Spinal cord (tissue), 10 donors: ENCODE data around the gene PACRG. TPM values are rescaled to one million over a fixed set of nuclear protein-coding genes. Genes with fewer than 3 reads are reported as not detected.

Experiments used
- DNase-seq, 6 donors: peaks; one replicate each; pipeline versions ENCODE4 v3.0.0 to v3.0.0-alpha.2; 2013 to 2015; ENCODE audit warnings: low spot score in 6 of 6, low read depth in 4 of 6
- H3K27ac ChIP-seq: one replicate; pipeline ENCODE4 v1.5.1; 2013; ENCODE audit warnings: low read depth, low read length, control low read depth
- H3K27me3 ChIP-seq: one replicate; pipeline ENCODE4 v1.6.1; 2013; ENCODE audit warnings: low read length; ENCODE audit not compliant: control insufficient read depth, insufficient read depth
- H3K36me3 ChIP-seq: one replicate; pipeline ENCODE4 v1.6.1; 2013; ENCODE audit warnings: low read length; ENCODE audit not compliant: control insufficient read depth, insufficient read depth
- H3K4me1 ChIP-seq: one replicate; pipeline ENCODE4 v1.6.1; 2013; ENCODE audit warnings: low read length; ENCODE audit not compliant: control insufficient read depth, insufficient read depth
- H3K4me3 ChIP-seq: one replicate; pipeline ENCODE4 v1.5.1; 2013; ENCODE audit warnings: low read depth, low read length, control low read depth
- H3K9me3 ChIP-seq: one replicate; pipeline ENCODE4 v1.6.1; 2013; ENCODE audit warnings: low read length; ENCODE audit not compliant: control insufficient read depth, insufficient read depth
- WGBS: methylation state at CpG from one replicate; pipeline ENCODE4 v1.1.5; 2013; ENCODE audit warnings: missing lambda C conversion rate; ENCODE audit not compliant: insufficient coverage; 5-methylcytosine and 5-hydroxymethylcytosine counted together
- polyA plus RNA-seq, 2 donors: library from polyadenylated mRNA; unstranded; fragments of 120-200 nt; gene quantifications; one replicate each; pipeline ENCODE4 v1.2.1, GENCODE V29; 2013; ENCODE audit not compliant: insufficient read length in 2 of 2
- total RNA-seq, 2 donors: library from RNA; depleted of rRNA in 1 of 2; stranded (reverse); fragments of 120-200 nt in 1 of 2; fragments of >200 nt in 1 of 2; gene quantifications; one replicate each; pipeline versions ENCODE4 v1.2.3 to v1.2.4, GENCODE V29; 2013 to 2014
- donor health status: healthy.

Gene PACRG
- total and polyA plus RNA-seq, 4 donors: 9.5 to 21.2 (median 17.8) TPM

DNA sequence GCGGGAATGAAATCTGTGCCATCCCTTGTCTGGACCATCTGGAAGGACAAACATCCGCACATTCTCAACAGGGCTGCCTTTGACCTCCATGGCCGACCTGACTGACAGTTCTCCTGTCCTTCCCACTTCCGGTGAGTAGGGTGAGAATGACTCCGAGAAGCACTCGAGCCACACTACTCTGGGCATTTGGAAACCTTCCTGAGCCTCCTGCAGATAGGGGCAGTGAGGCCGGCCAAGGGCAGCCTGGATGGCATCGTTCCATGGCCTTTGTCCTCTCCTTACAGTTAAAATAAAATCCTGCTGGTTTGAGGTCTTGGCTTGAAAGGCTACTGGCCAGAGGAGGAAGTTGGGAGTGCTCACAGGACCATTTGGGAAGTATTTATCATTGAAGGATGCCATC is 615.8 kb downstream of the PACRG start:
- Histone ChIP-seq H3K36me3 (no peaks in the 10 kb centered on the region), H3K4me1 (peaks cover 69% of the 10 kb centered on the region), H3K27ac (no peak overlapping the region), H3K4me3 (no peak overlapping the region), H3K9me3 (no peaks in the 10 kb centered on the region), H3K27me3 (no peaks in the 10 kb centered on the region)
- 81% methylated on average over 4 of the region's 8 CpGs for WGBS
- DNase-seq: no peak

DNA sequence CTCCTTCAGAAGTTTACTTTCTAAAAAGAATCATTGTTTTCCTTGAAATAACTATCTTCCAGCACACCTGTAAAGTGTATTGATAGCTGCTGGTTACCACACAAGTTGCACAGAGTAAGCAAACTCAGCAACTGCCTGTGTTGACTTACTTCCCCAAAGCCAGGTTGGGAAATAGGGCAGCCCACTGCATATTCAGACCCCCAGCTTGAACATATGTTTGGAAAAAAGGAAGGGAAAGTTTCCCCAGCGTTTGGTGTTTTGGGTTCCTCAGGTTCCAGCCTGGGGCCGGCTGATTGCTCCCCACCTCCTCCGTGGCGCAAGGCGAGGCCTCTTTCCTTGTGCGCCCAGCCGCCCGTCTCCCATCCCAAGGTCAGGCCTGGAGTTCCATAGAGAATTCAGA is 616.6 kb downstream of the PACRG start:
- no peaks in the 10 kb centered on the region for H3K9me3 ChIP-seq
- H3K27me3 ChIP-seq: no peaks in the 10 kb centered on the region
- no peak for DNase-seq
- H3K36me3 ChIP-seq: no peaks in the 10 kb centered on the region
- no peak overlapping the region for H3K4me3 ChIP-seq
- 95% methylated on average over 8 of the region's 8 CpGs for WGBS
- H3K4me1 ChIP-seq: peaks cover 67% of the 10 kb centered on the region
- no peak overlapping the region for H3K27ac ChIP-seq

DNA sequence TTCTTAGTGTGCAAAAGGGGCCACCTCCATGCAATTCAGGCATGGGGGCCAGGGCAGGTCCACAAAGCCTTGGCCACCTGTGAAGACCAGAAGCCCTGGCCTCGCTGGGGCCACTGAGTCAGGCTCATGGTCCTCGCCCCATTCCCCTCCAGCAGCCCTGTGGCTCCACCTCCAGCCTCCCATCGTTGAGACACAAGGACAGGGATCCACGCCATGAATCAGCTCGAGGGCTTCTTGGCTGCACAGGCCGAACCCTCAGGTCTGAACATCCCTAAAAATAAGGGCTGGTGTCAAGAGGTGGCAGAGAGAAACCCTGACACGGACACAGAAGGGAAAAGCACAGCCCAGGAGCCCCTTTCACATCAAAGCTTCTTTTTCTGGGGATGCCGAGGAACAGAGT is 618.2 kb downstream of the PACRG start:
- 73% methylated on average over 7 of the region's 8 CpGs for WGBS
- Histone ChIP-seq H3K4me3 (no peak overlapping the region), H3K27ac (peak overlapping the region; percentile 89), H3K36me3 (no peaks in the 10 kb centered on the region), H3K4me1 (peaks cover 79% of the 10 kb centered on the region), H3K9me3 (no peaks in the 10 kb centered on the region), H3K27me3 (no peaks in the 10 kb centered on the region)
- no peak for DNase-seq

DNA sequence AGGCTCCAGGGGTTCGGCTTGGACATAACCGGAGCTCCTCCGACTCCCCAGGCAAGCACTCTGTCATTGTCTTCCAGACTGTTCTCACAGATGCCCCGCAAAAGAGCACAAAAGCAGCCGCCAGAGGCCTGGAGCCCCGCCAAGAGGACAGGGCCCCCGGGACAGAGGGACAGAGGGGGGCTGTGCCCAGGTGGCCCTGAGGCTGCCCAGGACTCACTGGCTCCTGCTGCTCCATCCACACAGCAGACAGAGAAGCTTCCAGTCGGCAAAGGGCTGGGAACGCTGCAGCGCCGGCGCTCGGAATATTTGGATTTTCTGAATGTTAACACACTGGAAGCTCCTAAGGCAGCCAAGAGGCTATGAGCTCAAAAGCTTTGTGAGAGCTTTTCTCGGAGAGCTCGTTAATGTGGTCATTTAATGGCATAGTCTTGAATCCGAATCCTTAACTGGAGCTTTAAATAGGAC is 618.8 kb downstream of the PACRG start:
- H3K27ac ChIP-seq: peak overlapping the region; percentile 89
- peaks cover 73% of the 10 kb centered on the region for H3K4me1 ChIP-seq
- H3K4me3 ChIP-seq: no peak overlapping the region
- no peaks in the 10 kb centered on the region for H3K36me3 ChIP-seq
- no peaks in the 10 kb centered on the region for H3K9me3 ChIP-seq
- peak in 3 of 6 donors; percentile 47 to 86 (median 84) for DNase-seq
- H3K27me3 ChIP-seq: no peaks in the 10 kb centered on the region
- WGBS: 22% methylated on average over 16 of the region's 16 CpGs

DNA sequence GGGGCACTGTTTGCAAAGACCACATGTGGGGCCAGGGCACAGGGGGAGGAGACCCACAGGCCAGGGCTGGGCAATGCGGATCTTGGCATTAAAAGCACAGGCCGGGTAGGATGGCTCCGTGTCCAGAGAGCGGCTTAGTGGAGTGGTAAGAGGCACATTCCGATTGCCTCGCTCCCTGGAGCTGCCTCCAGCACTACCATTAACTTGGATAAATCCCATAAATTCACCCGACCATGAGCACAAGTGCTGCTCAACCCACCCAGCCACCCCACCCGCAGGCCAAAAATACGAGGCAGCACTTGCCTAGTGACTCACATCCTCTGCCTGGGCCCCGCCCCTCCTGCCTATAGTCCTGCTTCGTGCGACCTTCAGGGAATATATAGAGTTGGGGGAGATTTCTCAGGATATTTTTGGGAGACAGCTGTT is 619.3 kb downstream of the PACRG start:
- peak overlapping the region; percentile 89 for H3K27ac ChIP-seq
- H3K9me3 ChIP-seq: no peaks in the 10 kb centered on the region
- H3K4me1 ChIP-seq: peaks cover 70% of the 10 kb centered on the region
- no peak for DNase-seq
- 54% methylated on average over 2 of the region's 12 CpGs for WGBS
- H3K4me3 ChIP-seq: no peak overlapping the region
- no peaks in the 10 kb centered on the region for H3K36me3 ChIP-seq
- no peaks in the 10 kb centered on the region for H3K27me3 ChIP-seq

DNA sequence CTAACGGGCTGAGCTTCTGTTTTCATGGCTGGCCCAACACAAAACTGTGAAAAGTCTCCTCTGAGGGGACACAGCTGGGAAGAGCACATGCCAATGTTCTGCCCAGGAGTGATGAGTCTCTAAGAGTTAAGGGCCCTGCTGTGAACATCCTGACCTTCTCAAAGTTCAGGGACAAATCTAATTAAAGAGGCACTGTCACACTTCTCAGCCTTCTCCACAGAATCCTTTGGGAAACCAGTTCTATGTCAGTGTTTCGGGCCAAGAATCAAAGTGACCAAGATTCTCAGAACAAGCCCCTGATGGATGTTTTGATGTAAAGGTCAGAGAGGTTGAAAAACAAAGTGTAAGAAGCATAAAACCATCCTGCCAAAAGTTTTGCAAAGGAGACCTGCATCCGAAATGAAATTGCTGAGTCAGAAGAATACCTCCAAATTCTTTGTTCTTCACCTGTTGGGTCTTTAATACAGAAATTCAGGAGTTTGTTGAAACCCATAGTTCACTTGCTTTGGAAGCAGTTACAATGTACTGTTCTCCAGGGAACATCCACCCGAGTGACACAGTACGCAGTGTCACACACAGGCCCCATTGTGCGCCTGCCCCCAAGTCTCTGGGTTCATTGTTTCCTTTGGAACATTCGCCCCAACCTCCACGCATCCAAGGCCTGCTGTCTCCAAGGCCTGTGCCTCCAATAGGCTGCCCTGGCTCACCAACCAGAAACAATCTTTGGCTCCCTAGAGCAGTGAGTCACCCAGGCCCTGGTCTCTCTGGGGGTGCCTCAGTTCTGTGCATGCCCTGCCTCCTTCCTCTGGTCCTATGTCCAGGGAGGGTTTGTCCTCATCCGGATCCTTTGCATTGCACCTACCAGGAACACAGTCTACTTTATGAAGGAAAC is 621.3 kb downstream of the PACRG start:
- Histone ChIP-seq H3K27ac (peak overlapping the region; percentile 77), H3K27me3 (no peaks in the 10 kb centered on the region), H3K9me3 (no peaks in the 10 kb centered on the region), H3K4me3 (no peak overlapping the region), H3K4me1 (peaks cover 58% of the 10 kb centered on the region), H3K36me3 (no peaks in the 10 kb centered on the region)
- DNase-seq: peak in 1 of 6 donors; percentile 66
- 68% methylated on average over 8 of the region's 9 CpGs for WGBS

DNA sequence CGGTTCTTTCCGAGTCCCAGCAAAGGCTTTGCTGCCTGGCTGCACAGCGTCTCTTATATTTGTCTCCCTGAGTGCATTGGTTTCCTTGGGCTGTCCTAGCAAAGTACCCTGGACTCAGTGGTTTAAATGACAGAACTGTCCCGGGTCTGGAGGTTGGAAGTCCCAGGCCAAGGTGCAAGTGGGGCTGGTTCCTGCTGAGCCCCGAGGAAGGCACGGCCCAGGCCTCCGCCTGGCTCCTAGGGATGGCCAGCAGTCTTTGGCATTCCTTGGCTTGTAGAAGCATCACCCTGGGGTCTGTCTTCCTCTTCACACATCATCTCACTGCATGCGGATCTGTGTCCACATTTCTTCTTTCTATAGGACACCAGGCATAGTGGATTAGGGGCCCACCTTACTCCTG is 621.9 kb downstream of the PACRG start:
- DNase-seq: no peak
- Histone ChIP-seq H3K27me3 (no peaks in the 10 kb centered on the region), H3K4me1 (peaks cover 58% of the 10 kb centered on the region), H3K36me3 (no peaks in the 10 kb centered on the region), H3K9me3 (no peaks in the 10 kb centered on the region), H3K4me3 (no peak overlapping the region), H3K27ac (peak overlapping the region; percentile 77)
- WGBS: 89% methylated on average over 8 of the region's 8 CpGs

- Histone ChIP-seq H3K4me1 (peaks cover 58% of the 10 kb centered on the region), H3K4me3 (no peak overlapping the region)
Measured at GRCh38 chr6:163351013-163351412, 623.2 kb downstream of the PACRG start.

GRCh38 chr6:163352011-163352685 is 624.4 kb downstream of the PACRG start:
- peaks cover 48% of the 10 kb centered on the region for H3K4me1 ChIP-seq

More at GRCh38 chr6:163351013-163351412, 623.2 kb downstream of the PACRG start:
- no peaks in the 10 kb centered on the region for H3K9me3 ChIP-seq
- H3K27me3 ChIP-seq: no peaks in the 10 kb centered on the region
- DNase-seq: no peak
- no peaks in the 10 kb centered on the region for H3K36me3 ChIP-seq
- 57% methylated on average over 4 of the region's 6 CpGs for WGBS
- H3K27ac ChIP-seq: peak overlapping the region; percentile 38

More at GRCh38 chr6:163352011-163352685, 624.4 kb downstream of the PACRG start:
- H3K4me3 ChIP-seq: no peak overlapping the region
- no peak for DNase-seq
- H3K27me3 ChIP-seq: no peaks in the 10 kb centered on the region
- H3K36me3 ChIP-seq: no peaks in the 10 kb centered on the region
- no peaks in the 10 kb centered on the region for H3K9me3 ChIP-seq
- peak overlapping the region; percentile 54 for H3K27ac ChIP-seq
- 93% methylated on average over 10 of the region's 16 CpGs for WGBS
